ENCODE data around the gene CCNDBP1. TPM values are rescaled to one million over a fixed set of nuclear protein-coding genes. Genes with fewer than 3 reads are reported as not detected.

CCNDBP1 gene
- total RNA-seq, 1 experiment from 2014 or later = 20.4 TPM

DNA sequence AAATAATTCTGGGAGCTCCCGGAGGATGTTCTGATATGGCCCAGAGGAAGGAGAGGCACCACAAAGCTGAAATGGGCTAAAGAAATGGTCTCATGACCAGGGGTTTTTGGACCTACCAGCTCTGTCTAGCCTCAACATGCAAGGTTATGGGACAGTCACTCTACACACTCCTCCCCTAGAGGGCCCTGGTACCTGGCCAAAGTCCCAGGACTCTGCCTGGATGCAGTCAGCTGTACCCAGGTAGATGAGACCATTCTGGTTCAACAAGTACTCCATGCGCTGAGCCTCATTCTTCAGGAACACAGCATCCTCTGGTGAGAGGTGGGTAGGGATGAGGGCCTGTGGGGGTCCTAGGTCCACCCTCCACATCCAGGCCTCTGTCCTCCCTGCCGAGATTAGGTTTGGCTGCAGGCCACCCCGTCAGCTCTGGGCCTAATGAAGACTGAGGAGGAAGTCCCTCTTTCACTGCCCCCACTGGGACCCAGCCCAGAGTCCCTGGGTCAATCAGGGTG is 26.1 kb downstream of the CCNDBP1 start (continued):
- TF ChIP-seq, protein P1, sequence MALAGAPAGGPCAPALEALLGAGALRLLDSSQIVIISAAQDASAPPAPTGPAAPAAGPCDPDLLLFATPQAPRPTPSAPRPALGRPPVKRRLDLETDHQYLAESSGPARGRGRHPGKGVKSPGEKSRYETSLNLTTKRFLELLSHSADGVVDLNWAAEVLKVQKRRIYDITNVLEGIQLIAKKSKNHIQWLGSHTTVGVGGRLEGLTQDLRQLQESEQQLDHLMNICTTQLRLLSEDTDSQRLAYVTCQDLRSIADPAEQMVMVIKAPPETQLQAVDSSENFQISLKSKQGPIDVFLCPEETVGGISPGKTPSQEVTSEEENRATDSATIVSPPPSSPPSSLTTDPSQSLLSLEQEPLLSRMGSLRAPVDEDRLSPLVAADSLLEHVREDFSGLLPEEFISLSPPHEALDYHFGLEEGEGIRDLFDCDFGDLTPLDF (CRISPR knock-in tag; IDR thresholded peaks at IDR 0.05) = no peak
- TF ChIP-seq ZNF138 (CRISPR knock-in tag; conservative IDR thresholded peaks at IDR 0.05) = no peak

DNA sequence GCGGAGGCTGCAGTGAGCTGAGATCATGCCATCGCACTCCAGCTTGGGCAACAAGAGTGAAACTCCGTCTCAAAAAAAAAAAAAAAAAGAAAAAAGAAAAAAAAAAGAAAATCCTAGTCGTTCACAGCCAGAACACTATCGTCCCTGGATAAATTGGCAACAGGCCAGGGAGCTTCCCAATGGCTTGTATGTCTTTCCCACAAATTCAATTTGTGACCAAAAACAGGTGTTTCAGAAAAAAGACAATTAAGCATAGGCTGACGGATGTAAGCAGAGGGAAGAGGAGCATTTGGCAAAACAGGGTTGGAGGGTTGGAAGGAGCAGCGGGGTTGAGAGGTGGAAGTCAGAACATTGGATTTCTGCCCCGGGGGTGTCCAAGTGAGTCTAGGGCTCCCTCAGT is 27.1 kb downstream of the CCNDBP1 start:
- no peak for DNase-seq (ENCODE audit: low spot score)
- H3K27me3 Mint-ChIP-seq (ENCODE audit: low read depth) = no peaks in the 10 kb centered on the region
- ChIA-PET POLR2A (no interaction called here), CTCF (interaction anchor here (1.6 to 6.4 kb wide), 4 partner anchors 9 to 74 kb away, joined by 5 to 84 read pairs (median 24); no protein-coding TSS in a partner anchor)
- no peak overlapping the region for H3K27ac Mint-ChIP-seq
- H3K4me3 Mint-ChIP-seq = no peak overlapping the region
- no peaks in the 10 kb centered on the region for H3K36me3 Mint-ChIP-seq
- no peak for ATAC-seq
- no peaks in the 10 kb centered on the region for H3K9me3 Mint-ChIP-seq
- H3K4me1 Mint-ChIP-seq = peaks cover 13% of the 10 kb centered on the region
- no peak for TF ChIP-seq FOXP4 (CRISPR knock-in tag; IDR thresholded peaks at IDR 0.05)
- no peak for TF ChIP-seq TEAD4 (CRISPR knock-in tag; IDR thresholded peaks at IDR 0.05)
- no peak for TF ChIP-seq ATF1 (CRISPR knock-in tag; IDR thresholded peaks at IDR 0.05)
- TF ChIP-seq NFYB (CRISPR knock-in tag; conservative IDR thresholded peaks at IDR 0.05; ENCODE audit: low read depth) = no peak
- TF ChIP-seq, protein P1 (CRISPR knock-in tag; IDR thresholded peaks at IDR 0.05) = no peak
- TF ChIP-seq, protein P2, sequence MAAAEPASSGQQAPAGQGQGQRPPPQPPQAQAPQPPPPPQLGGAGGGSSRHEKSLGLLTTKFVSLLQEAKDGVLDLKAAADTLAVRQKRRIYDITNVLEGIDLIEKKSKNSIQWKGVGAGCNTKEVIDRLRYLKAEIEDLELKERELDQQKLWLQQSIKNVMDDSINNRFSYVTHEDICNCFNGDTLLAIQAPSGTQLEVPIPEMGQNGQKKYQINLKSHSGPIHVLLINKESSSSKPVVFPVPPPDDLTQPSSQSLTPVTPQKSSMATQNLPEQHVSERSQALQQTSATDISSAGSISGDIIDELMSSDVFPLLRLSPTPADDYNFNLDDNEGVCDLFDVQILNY (CRISPR knock-in tag; IDR thresholded peaks at IDR 0.05) = no peak
- no peak for TF ChIP-seq JUN (CRISPR knock-in tag; IDR thresholded peaks at IDR 0.05)
- no peak for TF ChIP-seq NR1H2 (CRISPR knock-in tag; IDR thresholded peaks at IDR 0.05)
- no peak for TF ChIP-seq ZNF396 (CRISPR knock-in tag; IDR thresholded peaks at IDR 0.05; ENCODE audit: borderline replicate concordance)
- TF ChIP-seq KAT7 (CRISPR knock-in tag; IDR thresholded peaks at IDR 0.05; ENCODE audit: borderline replicate concordance) = no peak
- no peak for TF ChIP-seq PRRX2 (CRISPR knock-in tag; IDR thresholded peaks at IDR 0.05)
- TF ChIP-seq ZNF425 (CRISPR knock-in tag; conservative IDR thresholded peaks at IDR 0.05) = no peak
- no peak for TF ChIP-seq ZNF281 (CRISPR knock-in tag; IDR thresholded peaks at IDR 0.05)
- TF ChIP-seq HMGA2 (CRISPR knock-in tag; IDR thresholded peaks at IDR 0.05) = no peak
- no peak for TF ChIP-seq ZNF263 (CRISPR knock-in tag; IDR thresholded peaks at IDR 0.05; ENCODE audit: low read depth)
- TF ChIP-seq ZNF423 (CRISPR knock-in tag; IDR thresholded peaks at IDR 0.05) = no peak
- no peak for TF ChIP-seq PRDM15 (CRISPR knock-in tag; IDR thresholded peaks at IDR 0.05)

Data from WTC11 (cell line).